ENCODE measurements around the gene AFAP1L1.
"Not testable (repeated sequence)": the region's sequence is repeated elsewhere in the genome, so short reads cannot be mapped to it uniquely, and the experiment has no call there.

The AFAP1L1 gene

DNA sequence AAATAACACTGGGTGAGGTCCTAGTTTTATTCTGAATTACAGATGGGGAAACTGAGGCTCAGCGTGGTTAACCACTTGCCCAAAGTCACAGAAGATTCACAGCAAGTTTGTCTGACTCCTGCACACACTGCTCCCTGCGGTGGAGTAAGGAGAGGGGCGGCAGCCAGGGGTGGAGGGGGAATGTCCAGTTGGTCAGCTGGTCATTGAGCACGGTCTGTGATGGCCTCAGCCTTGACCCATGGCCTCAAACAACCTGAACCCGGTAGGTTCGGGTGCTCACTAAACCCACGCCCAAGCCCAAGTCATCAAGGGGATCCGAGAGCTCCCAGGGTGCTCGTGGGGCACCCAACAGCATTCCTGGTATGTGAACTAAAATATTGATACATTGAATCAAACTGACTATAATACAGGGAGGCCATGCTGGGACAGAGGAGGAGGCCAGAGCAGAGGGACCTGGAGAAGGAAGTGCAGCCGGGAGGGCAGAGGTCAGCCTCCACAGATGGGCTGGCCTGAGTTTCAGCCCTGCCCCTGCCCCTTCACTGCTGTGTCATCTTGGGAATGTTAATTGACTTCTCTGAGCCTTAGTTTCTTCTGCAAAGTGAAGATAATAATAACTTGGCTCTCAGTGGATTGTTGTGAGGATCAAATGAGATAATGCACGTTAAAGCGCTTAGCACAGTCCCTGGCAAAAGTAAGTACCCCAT is 111.0 kb downstream of the AFAP1L1 start:
- Histone ChIP-seq H3K9me3 (no peaks in the 10 kb centered on the region), H3K4me3 (no peak overlapping the region), H3K4me1 (peaks cover 9% of the 10 kb centered on the region), H4K20me1 (no peaks in the 10 kb centered on the region), H3K27ac (no peak overlapping the region), H3K36me3 (no peaks in the 10 kb centered on the region), H3K4me2 (no peak overlapping the region), H3K9ac (no peak overlapping the region), H3K27me3 (no peaks in the 10 kb centered on the region)
- no peak for TF ChIP-seq Cebpa-rat (IDR thresholded peaks at IDR 0.05)

GRCh38 chr5:149383399-149383798 is 111.7 kb downstream of the AFAP1L1 start:
- peaks cover 9% of the 10 kb centered on the region for H3K4me1 ChIP-seq
- H3K4me2 ChIP-seq, result no peak overlapping the region
- no peaks in the 10 kb centered on the region for H3K9me3 ChIP-seq
- H3K27ac ChIP-seq, result no peak overlapping the region
- no peaks in the 10 kb centered on the region for H4K20me1 ChIP-seq
- H3K27me3 ChIP-seq, result no peaks in the 10 kb centered on the region
- no peak overlapping the region for H3K9ac ChIP-seq
- TF ChIP-seq Cebpa-rat (IDR thresholded peaks at IDR 0.05), result no peak
- no peak overlapping the region for H3K4me3 ChIP-seq
- no peaks in the 10 kb centered on the region for H3K36me3 ChIP-seq

GRCh38 chr5:149386166-149386565 is 114.5 kb downstream of the AFAP1L1 start:
- peak overlapping the region; percentile 44; the same call in 1 of the 2 replicates for H3K4me2 ChIP-seq
- peak overlapping the region; percentile 65; the same call in 1 of the 2 replicates for H3K27ac ChIP-seq

DNA sequence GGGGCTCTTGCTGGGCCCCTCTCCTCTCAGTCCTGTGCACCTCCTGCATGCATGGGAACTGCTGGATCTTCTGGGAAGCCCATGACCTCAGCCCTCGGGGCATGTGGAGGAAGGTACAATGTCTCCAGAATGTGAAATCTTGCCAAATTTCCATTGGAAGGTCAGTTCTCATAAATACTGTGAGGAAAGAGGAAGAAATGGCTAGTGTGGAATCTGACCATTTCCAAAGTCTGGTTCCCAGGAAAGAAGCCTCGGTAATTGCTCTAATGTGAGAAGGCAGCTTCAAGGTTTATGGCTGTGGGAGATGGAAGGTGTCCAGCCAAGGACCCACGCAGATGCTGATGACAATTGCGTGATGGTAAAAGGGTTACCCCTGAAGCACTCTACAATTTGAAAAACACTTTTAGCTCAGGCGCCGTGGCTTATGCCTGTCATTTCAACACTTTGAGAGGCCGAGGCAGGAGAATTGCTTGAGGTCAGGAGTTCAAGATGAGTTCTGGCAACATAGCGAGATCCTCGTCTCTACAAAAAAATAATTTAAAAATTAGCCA is 115.5 kb downstream of the AFAP1L1 start:
- Histone ChIP-seq H4K20me1 (no peaks in the 10 kb centered on the region), H3K36me3 (no peaks in the 10 kb centered on the region)

More at GRCh38 chr5:149386166-149386565, 114.5 kb downstream of the AFAP1L1 start:
- no peaks in the 10 kb centered on the region for H3K36me3 ChIP-seq
- H3K4me3 ChIP-seq, result no peak overlapping the region
- H3K9me3 ChIP-seq, result no peaks in the 10 kb centered on the region
- TF ChIP-seq Cebpa-rat (IDR thresholded peaks at IDR 0.05), result no peak
- H3K4me1 ChIP-seq, result peaks cover 9% of the 10 kb centered on the region
- H3K27me3 ChIP-seq, result no peaks in the 10 kb centered on the region
- no peaks in the 10 kb centered on the region for H4K20me1 ChIP-seq
- no peak overlapping the region for H3K9ac ChIP-seq

GRCh38 chr5:149387982-149388381 is 116.3 kb downstream of the AFAP1L1 start:
- no peak for TF ChIP-seq Cebpa-rat (IDR thresholded peaks at IDR 0.05)
- Histone ChIP-seq H3K4me3 (no peak overlapping the region), H4K20me1 (no peaks in the 10 kb centered on the region), H3K36me3 (no peaks in the 10 kb centered on the region), H3K27me3 (no peaks in the 10 kb centered on the region), H3K4me1 (peaks cover 9% of the 10 kb centered on the region), H3K27ac (no peak overlapping the region), H3K9ac (no peak overlapping the region), H3K4me2 (no peak overlapping the region), H3K9me3 (no peaks in the 10 kb centered on the region)

More for the DNA sequence above, 115.5 kb downstream of the AFAP1L1 start:
- H3K4me3 ChIP-seq, result no peak overlapping the region
- no peaks in the 10 kb centered on the region for H3K9me3 ChIP-seq
- H3K4me1 ChIP-seq, result peaks cover 9% of the 10 kb centered on the region
- no peak overlapping the region for H3K9ac ChIP-seq
- H3K27ac ChIP-seq, result no peak overlapping the region
- H3K27me3 ChIP-seq, result no peaks in the 10 kb centered on the region
- H3K4me2 ChIP-seq, result no peak overlapping the region
- TF ChIP-seq Cebpa-rat (IDR thresholded peaks at IDR 0.05), result no peak

GRCh38 chr5:149388498-149389190 is 117.0 kb downstream of the AFAP1L1 start:
- Histone ChIP-seq H4K20me1 (no peaks in the 10 kb centered on the region), H3K9ac (no peak overlapping the region), H3K27ac (no peak overlapping the region), H3K9me3 (no peaks in the 10 kb centered on the region), H3K4me3 (no peak overlapping the region), H3K36me3 (no peaks in the 10 kb centered on the region), H3K27me3 (no peaks in the 10 kb centered on the region), H3K4me1 (peaks cover 9% of the 10 kb centered on the region), H3K4me2 (no peak overlapping the region)
- TF ChIP-seq Cebpa-rat (IDR thresholded peaks at IDR 0.05), result no peak

DNA sequence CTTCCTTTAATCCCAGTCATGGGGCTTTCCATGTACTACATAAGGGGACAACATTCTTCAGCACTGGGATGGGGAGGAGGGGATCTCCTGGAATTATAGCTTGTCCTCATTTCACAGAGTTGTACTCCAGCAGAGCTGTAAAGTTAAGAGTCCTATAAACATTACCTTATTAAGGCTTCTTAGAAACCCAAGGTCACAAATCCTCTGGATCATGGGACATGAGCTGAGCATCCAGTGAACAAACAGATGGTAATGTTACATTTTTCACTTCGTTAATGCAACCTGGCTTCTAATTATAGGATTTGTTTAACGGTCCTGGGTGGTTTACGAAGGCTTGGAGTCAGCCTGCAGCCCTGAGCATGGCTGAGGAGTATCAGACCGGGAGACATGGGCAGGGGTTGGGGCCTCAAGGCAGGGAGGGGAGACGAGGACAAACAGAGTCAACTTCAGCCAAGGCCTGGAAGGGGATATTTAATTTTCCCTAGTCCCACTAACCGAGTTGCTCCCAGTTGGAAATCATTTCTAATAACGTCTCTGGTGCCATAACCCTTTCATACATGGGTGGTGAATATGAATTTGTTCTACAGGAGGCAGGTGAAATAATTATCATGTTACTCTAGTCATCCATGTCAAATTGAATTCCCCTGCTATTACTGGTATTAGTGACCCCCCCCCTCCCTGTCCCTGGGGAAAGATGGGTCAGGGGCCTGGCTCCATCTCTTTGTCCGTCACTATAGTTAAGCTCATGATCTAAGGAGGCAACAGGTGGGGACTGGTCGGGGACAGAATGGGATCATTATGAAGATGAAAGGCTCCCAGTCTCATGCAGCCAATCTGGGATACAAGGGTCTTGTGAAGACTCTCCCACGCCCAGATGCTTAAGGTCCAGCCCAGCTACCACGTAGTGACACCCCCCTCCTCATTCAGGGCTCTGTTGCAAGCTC is 118.2 kb downstream of the AFAP1L1 start:
- Histone ChIP-seq H3K4me1 (peaks cover 9% of the 10 kb centered on the region), H3K4me2 (no peak overlapping the region), H3K36me3 (no peaks in the 10 kb centered on the region), H3K4me3 (no peak overlapping the region), H3K27me3 (no peaks in the 10 kb centered on the region), H4K20me1 (no peaks in the 10 kb centered on the region), H3K27ac (no peak overlapping the region), H3K9me3 (no peaks in the 10 kb centered on the region), H3K9ac (no peak overlapping the region)
- TF ChIP-seq Cebpa-rat (IDR thresholded peaks at IDR 0.05), result no peak

- H3K27me3 ChIP-seq, H3K4me3 ChIP-seq, H3K36me3 ChIP-seq, H3K27ac ChIP-seq, H3K9me3 ChIP-seq, H3K9ac ChIP-seq, H3K4me2 ChIP-seq, H4K20me1 ChIP-seq, H3K4me1 ChIP-seq: not testable (repeated sequence)
Observed at GRCh38 chr5:149391076-149391475, 119.4 kb downstream of the AFAP1L1 start.

All from BLaER1 (cell line).